SH-SY5Y (cell line): ENCODE measurements around the gene COPS7A.

Experiments used
- GATA2 ChIP-seq: IDR thresholded peaks from 2 replicates; pipeline ENCODE4 v1.6.1; 2011; ENCODE audit warnings: mild to moderate bottlenecking, low read depth, low read length
- GATA3 ChIP-seq: IDR thresholded peaks from 2 replicates; pipeline ENCODE4 v1.6.1; 2011; ENCODE audit warnings: low read depth, mild to moderate bottlenecking, low read length, moderate library complexity

DNA sequence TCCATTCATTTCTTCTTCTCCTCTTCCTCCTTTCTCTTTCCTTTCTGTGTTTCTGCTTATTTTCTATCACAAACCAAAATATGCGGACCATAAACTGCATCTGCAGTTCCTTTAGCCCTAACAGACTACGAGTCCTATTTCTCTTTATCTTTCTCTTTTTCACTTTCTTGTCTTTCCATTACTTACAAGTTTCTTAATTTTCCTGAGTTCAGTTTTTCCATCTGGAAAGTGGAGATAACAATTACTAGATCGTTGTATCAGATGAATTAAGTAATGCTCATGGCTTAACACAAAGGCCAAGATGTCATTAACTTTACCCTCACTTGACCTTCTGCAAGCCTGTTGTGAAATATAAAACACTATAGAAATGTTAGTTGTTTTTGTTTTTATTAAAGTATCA, 983 bp upstream of the COPS7A start:
- TF ChIP-seq GATA2, result no peak
- no peak for TF ChIP-seq GATA3
